ENCODE measurements around the gene HMHB1.
A peak's percentile ranks its signal among the peaks of the same experiment; 100 is the strongest.
"Not testable (repeated sequence)": the region's sequence is repeated elsewhere in the genome, so short reads cannot be mapped to it uniquely, and the experiment has no call there.

Gene HMHB1

GRCh38 chr5:143805861-143806260, 6.1 kb upstream of the HMHB1 start:
- DNase-seq: no peak

GRCh38 chr5:143806579-143806978, 5.4 kb upstream of the HMHB1 start:
- no peak for DNase-seq

- DNase-seq: no peak
These were observed 4.6 kb upstream of the HMHB1 start for GRCh38 chr5:143807401-143807800.

GRCh38 chr5:143816370-143816769, 4.4 kb downstream of the HMHB1 start:
- not testable (repeated sequence) for DNase-seq

GRCh38 chr5:143819716-143820115, 7.8 kb downstream of the HMHB1 start:
- DNase-seq: no peak

- no peak for DNase-seq
These were observed 8.5 kb downstream of the HMHB1 start for GRCh38 chr5:143820451-143820850.

GRCh38 chr5:143824851-143825720, 13.1 kb downstream of the HMHB1 start:
- peak; percentile 69 for DNase-seq

- DNase-seq: no peak
These were observed 15.0 kb downstream of the HMHB1 start for GRCh38 chr5:143826951-143827444.

GRCh38 chr5:143828710-143829109, 16.7 kb downstream of the HMHB1 start:
- peak; percentile 2 for DNase-seq

GRCh38 chr5:143833177-143833576, 21.2 kb downstream of the HMHB1 start:
- no peak for DNase-seq

GRCh38 chr5:143835251-143835650, 23.3 kb downstream of the HMHB1 start:
- no peak for DNase-seq

- DNase-seq: no peak
These were observed 24.3 kb downstream of the HMHB1 start for GRCh38 chr5:143836161-143836725.

- no peak for DNase-seq
These were observed 25.4 kb downstream of the HMHB1 start for GRCh38 chr5:143837306-143837848.

GRCh38 chr5:143841446-143841845, 29.5 kb downstream of the HMHB1 start:
- no peak for DNase-seq

GRCh38 chr5:143842920-143843319, 31.0 kb downstream of the HMHB1 start:
- DNase-seq: no peak

- DNase-seq: no peak
These were observed 31.5 kb downstream of the HMHB1 start for GRCh38 chr5:143843461-143843860.

GRCh38 chr5:143850050-143850683, 38.2 kb downstream of the HMHB1 start:
- DNase-seq: no peak

- DNase-seq: no peak
These were observed 39.4 kb downstream of the HMHB1 start for GRCh38 chr5:143851383-143851782.

- no peak for DNase-seq
These were observed 48.2 kb downstream of the HMHB1 start for GRCh38 chr5:143860211-143860610.

GRCh38 chr5:143862271-143862670, 50.3 kb downstream of the HMHB1 start:
- no peak for DNase-seq

GRCh38 chr5:143865426-143866025, 53.6 kb downstream of the HMHB1 start:
- DNase-seq: no peak

All from central memory CD4-positive, alpha-beta T cell (primary cell).